ENCODE measurements around the gene TBCA. TPM values are rescaled to one million over a fixed set of nuclear protein-coding genes. Genes with fewer than 3 reads are reported as not detected.

The TBCA gene
- 243 and 314 TPM in 2 replicates for total RNA-seq

GRCh38 chr5:77775790-77776553 is at the start of gene TBCA:
TSS of gene TBCA (minus strand) at chr5:77776339. CDS start at chr5:77776257, 82 bp downstream.

Other genes starting within 250 kb of the TBCA start
- not detected in 2 replicates for gene OTP, start 137.6 kb downstream of the TBCA start, total RNA-seq

Data from hair follicular keratinocyte (primary cell).